Endothelial cell (in vitro differentiated cells): Measurements from ENCODE around the gene KATNB1. TPM values are rescaled to one million over a fixed set of nuclear protein-coding genes. Genes with fewer than 3 reads are reported as not detected.

Experiments used
- DNase-seq: peaks from one replicate; pipeline ENCODE4 v3.0.0; 2021; ENCODE audit warnings: low spot score
- H3K27ac Mint-ChIP-seq: one replicate; pipeline ENCODE4 v1.8.0; 2021; ENCODE audit warnings: mixed read lengths, inconsistent platforms; ENCODE audit not compliant: unreplicated experiment
- H3K27me3 Mint-ChIP-seq: one replicate; pipeline ENCODE4 v1.8.0; 2021; ENCODE audit warnings: mild to moderate bottlenecking, moderate library complexity, mixed read lengths, inconsistent platforms; ENCODE audit not compliant: unreplicated experiment
- H3K36me3 Mint-ChIP-seq: one replicate; pipeline ENCODE4 v1.8.0; 2021; ENCODE audit warnings: mild to moderate bottlenecking, low read depth, mixed read lengths, inconsistent platforms; ENCODE audit not compliant: unreplicated experiment
- H3K4me1 Mint-ChIP-seq: one replicate; pipeline ENCODE4 v1.8.0; 2021; ENCODE audit warnings: mild to moderate bottlenecking, mixed read lengths, inconsistent platforms; ENCODE audit not compliant: unreplicated experiment
- H3K4me3 Mint-ChIP-seq: one replicate; pipeline ENCODE4 v1.8.0; 2021; ENCODE audit warnings: mild to moderate bottlenecking, mixed read lengths, inconsistent platforms; ENCODE audit not compliant: unreplicated experiment
- H3K9me3 Mint-ChIP-seq: one replicate; pipeline ENCODE4 v1.8.0; 2021; ENCODE audit warnings: mixed read lengths, inconsistent platforms; ENCODE audit not compliant: unreplicated experiment
- total RNA-seq: library from RNA; stranded (reverse); fragmentation: NEBNext Ultra II Directional; extraction: Animal tissue kit (Norgen Biotek cat#: 25700); gene quantifications from one replicate; pipeline ENCODE4 v1.2.1, GENCODE V29; 2021; ENCODE audit not compliant: unreplicated experiment
- TF ChIP-seq, protein P1 (sequence below): fragments of 200-600 bp; sonication (generic); IDR thresholded peaks from one replicate; pipeline ENCODE4 v1.5.0; 2021; ENCODE audit warnings: antibody characterized with exemption; ENCODE audit not compliant: unreplicated experiment

The KATNB1 gene
- total RNA-seq, 1 donor from 2014 or later, result 29.2 TPM

- Mint-ChIP-seq H3K27me3 (peaks cover 16% of the 10 kb centered on the region), H3K27ac (no peak overlapping the region), H3K4me3 (no peak overlapping the region), H3K9me3 (no peaks in the 10 kb centered on the region), H3K4me1 (no peaks in the 10 kb centered on the region), H3K36me3 (peaks cover 24% of the 10 kb centered on the region)
- no peak for DNase-seq
- TF ChIP-seq, protein P1, sequence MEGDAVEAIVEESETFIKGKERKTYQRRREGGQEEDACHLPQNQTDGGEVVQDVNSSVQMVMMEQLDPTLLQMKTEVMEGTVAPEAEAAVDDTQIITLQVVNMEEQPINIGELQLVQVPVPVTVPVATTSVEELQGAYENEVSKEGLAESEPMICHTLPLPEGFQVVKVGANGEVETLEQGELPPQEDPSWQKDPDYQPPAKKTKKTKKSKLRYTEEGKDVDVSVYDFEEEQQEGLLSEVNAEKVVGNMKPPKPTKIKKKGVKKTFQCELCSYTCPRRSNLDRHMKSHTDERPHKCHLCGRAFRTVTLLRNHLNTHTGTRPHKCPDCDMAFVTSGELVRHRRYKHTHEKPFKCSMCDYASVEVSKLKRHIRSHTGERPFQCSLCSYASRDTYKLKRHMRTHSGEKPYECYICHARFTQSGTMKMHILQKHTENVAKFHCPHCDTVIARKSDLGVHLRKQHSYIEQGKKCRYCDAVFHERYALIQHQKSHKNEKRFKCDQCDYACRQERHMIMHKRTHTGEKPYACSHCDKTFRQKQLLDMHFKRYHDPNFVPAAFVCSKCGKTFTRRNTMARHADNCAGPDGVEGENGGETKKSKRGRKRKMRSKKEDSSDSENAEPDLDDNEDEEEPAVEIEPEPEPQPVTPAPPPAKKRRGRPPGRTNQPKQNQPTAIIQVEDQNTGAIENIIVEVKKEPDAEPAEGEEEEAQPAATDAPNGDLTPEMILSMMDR, result no peak
These were observed 17.2 kb downstream of the KATNB1 start for GRCh38 chr16:57752581-57753447.

DNA sequence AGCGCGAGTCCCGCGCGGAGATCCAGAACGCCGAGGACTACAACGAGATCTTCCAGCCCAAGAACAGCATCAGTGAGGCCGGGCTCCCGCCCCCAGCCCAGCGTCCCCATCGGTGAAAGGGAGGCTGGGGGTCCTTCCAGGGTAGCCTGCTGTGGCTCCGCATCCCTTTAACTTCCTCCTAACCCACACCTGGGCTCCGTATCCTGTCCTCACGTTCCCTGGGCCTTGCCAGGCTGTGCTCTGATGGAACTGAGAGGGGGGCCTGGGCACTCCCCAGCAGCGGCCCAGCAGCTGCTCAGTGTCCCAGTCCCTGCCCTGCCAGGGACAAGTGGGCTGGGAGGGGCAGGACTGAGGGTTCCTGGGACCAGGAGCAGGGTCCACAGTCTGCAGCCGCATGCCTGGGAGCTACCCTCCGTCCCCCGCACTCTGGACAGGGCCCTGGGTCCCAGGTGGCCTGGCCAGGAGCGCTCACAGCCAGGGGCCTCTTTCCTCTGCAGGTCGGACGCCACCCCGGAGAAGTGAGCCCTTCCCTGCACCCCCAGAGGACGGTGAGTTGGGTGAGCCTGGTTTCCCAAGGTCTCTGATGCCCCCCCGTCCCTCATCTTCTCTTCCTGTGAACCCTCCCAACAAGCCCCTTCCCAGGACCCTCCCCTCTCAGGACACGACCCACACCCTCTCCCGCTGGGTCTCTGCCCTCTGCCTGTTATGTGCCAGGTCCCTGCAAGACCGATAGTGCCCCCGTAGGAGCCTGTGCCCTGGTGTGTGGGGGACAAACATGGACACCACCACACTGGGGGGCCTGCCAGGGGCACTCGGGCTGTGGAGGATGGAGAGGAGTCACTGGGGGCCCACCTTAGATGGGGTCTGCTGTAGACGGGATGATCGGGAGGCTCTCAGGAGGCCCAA, 18.1 kb downstream of the KATNB1 start:
- Mint-ChIP-seq H3K36me3 (peaks cover 24% of the 10 kb centered on the region), H3K4me3 (no peak overlapping the region), H3K27ac (no peak overlapping the region), H3K4me1 (no peaks in the 10 kb centered on the region), H3K27me3 (peaks cover 18% of the 10 kb centered on the region), H3K9me3 (no peaks in the 10 kb centered on the region)
- TF ChIP-seq, protein P1, result no peak
- no peak for DNase-seq

- H3K9me3 Mint-ChIP-seq, result no peaks in the 10 kb centered on the region
- peaks cover 22% of the 10 kb centered on the region for H3K36me3 Mint-ChIP-seq
- TF ChIP-seq, protein P1, result no peak
- H3K27me3 Mint-ChIP-seq, result peaks cover 18% of the 10 kb centered on the region
- DNase-seq, result no peak
- no peak overlapping the region for H3K27ac Mint-ChIP-seq
- no peaks in the 10 kb centered on the region for H3K4me1 Mint-ChIP-seq
- H3K4me3 Mint-ChIP-seq, result no peak overlapping the region
These were observed 18.9 kb downstream of the KATNB1 start for GRCh38 chr16:57754354-57755060.

DNA sequence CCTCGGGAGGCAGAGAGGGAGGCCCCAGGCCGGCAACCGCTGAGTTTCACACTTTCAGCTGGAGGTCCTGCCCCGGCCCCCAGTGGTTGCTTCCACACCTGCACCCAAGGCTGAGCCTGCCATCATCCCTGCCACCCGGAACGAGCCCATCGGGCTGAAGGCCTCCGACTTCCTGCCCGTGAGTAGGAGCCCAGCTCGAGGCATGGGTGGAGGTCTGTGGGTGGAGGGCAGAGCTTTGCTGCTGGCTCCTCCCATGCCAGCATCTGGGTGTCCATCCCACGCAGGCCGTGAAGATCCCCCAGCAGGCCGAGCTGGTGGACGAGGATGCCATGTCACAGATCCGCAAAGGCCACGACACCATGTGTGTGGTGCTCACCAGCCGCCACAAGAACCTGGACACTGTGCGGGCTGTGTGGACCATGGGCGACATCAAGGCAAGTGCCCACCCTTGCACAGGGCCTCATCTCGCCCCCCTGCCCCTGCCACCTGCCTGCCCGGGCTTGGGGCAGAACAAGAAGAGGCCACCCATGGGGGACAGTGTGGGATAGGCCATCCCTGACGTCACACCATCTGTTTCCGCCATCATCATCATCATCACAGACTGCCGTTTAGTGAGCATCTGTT, 19.6 kb downstream of the KATNB1 start:
- Mint-ChIP-seq H3K36me3 (peaks cover 22% of the 10 kb centered on the region), H3K27ac (no peak overlapping the region), H3K9me3 (no peaks in the 10 kb centered on the region), H3K27me3 (peaks cover 17% of the 10 kb centered on the region), H3K4me1 (no peaks in the 10 kb centered on the region), H3K4me3 (no peak overlapping the region)
- TF ChIP-seq, protein P1, result no peak
- DNase-seq, result no peak
